GM12865 (cell line): ENCODE measurements around the gene EPGN.

Experiments
- DNase-seq: peaks from one replicate; pipeline ENCODE4 v3.0.0; 2010; ENCODE audit warnings: low read depth
- H3K4me3 ChIP-seq: 2 replicates; pipeline ENCODE4 v1.5.1; 2011; ENCODE audit warnings: mild to moderate bottlenecking, low read depth, low read length, control low read depth
- TF ChIP-seq, protein P1 (sequence below): IDR thresholded peaks from 2 replicates; pipeline ENCODE4 v1.5.1; 2011; ENCODE audit warnings: low read length, control low read depth, low read depth, inconsistent platforms; ENCODE audit not compliant: insufficient read depth; ENCODE audit errors: missing control alignments

The EPGN gene

GRCh38 chr4:74344031-74344430, 35.8 kb downstream of the EPGN start:
- no peak overlapping the region for H3K4me3 ChIP-seq
- no peak for DNase-seq
- TF ChIP-seq, protein P1, sequence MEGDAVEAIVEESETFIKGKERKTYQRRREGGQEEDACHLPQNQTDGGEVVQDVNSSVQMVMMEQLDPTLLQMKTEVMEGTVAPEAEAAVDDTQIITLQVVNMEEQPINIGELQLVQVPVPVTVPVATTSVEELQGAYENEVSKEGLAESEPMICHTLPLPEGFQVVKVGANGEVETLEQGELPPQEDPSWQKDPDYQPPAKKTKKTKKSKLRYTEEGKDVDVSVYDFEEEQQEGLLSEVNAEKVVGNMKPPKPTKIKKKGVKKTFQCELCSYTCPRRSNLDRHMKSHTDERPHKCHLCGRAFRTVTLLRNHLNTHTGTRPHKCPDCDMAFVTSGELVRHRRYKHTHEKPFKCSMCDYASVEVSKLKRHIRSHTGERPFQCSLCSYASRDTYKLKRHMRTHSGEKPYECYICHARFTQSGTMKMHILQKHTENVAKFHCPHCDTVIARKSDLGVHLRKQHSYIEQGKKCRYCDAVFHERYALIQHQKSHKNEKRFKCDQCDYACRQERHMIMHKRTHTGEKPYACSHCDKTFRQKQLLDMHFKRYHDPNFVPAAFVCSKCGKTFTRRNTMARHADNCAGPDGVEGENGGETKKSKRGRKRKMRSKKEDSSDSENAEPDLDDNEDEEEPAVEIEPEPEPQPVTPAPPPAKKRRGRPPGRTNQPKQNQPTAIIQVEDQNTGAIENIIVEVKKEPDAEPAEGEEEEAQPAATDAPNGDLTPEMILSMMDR: no peak

DNA sequence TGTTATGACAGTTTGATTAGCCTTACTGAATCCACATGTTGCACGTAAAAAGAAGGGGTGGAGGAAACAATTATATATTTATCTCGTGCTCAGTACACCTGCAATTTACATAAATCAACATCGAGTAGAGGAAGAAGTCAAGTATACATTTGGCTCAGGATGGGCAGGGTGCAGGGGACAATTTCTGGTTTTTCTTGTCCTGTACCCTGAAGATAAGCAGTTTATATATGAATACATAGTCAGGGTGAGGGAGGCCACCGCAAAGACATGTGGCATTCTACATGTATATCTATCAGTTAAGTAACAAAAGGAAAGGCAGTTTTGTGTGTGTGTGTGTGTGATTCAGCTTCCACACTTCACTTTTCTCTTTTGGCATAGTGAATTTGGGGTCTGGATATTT, 45.6 kb downstream of the EPGN start:
- TF ChIP-seq, protein P1: no peak
- no peak overlapping the region for H3K4me3 ChIP-seq
- no peak for DNase-seq

GRCh38 chr4:74357965-74358364, 49.7 kb downstream of the EPGN start:
- H3K4me3 ChIP-seq: no peak overlapping the region
- no peak for DNase-seq
- TF ChIP-seq, protein P1: no peak

DNA sequence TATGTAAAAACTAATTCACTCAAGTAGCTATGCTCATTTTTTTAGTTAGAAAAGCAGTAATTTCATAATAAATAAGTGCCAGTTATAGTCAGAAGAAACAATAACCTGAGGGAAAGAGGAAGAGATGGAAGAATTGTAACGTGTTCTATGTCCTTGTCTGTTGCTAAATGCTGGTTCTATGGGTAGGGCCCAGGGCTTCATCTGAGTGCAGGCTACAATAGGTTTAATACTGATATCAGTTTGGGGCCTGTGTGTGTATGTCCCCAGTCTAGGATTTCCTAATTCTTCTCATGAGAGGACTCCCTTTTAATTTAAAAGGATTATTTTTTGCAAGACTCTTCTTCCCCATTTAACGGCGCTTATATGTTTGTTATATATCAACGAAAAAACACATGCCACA, 53.4 kb downstream of the EPGN start:
- DNase-seq: no peak
- no peak overlapping the region for H3K4me3 ChIP-seq
- TF ChIP-seq, protein P1: no peak

DNA sequence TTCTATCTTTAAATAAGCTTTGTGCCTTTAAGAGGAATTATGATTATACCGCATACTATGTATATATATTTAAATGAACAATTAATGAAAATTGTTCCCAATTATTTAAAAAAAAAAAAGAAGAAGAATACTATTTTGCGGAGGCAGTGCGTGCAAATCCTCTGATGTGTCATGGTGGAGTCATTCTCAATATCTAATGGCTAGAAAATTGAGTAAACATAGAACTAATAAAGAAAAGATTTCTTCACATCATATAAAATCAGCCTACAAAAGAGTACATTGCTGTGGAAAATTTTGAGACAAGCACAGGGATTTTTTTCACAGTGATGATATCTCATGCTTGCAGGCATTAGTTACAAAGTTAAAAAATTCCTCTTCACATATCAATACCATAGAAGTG, 54.1 kb downstream of the EPGN start:
- H3K4me3 ChIP-seq: no peak overlapping the region
- TF ChIP-seq, protein P1: no peak
- no peak for DNase-seq

DNA sequence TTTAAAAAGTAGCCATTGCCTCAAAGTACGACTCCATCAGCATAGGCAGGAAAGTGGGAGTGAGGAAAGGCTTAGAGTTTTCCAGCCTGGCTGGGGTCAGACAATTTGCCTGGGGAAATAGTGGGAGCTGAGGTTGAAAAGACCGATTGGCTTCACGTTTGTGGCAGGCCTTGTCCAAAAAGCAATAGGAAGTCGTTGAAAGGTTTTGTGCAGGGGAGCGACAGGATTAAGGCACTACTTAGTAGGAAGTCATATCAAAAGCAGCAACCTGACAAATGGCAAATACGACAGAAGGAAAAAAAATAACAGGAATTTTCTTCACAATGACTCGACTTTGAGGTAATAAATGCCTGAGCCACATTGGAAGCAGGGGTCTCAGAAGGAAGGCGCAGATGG, 56.0 kb downstream of the EPGN start:
- H3K4me3 ChIP-seq: no peak overlapping the region
- TF ChIP-seq, protein P1: no peak
- DNase-seq: no peak

- H3K4me3 ChIP-seq: peak within 1 kb of the TSS; percentile 2; the same call in 1 of the 2 replicates
- peak; percentile 29 for DNase-seq
- TF ChIP-seq, protein P1: no peak
Observed at GRCh38 chr4:74364652-74365491, 56.6 kb downstream of the EPGN start, which contains the start of gene EREG. Gene EREG, plus strand, starts transcription at chr4:74365145. Its CDS starts 164 bp downstream, at chr4:74365309.
